ENCODE data around the gene MYRIP. TPM values are rescaled to one million over a fixed set of nuclear protein-coding genes. Genes with fewer than 3 reads are reported as not detected.

MYRIP gene
- total RNA-seq, 1 experiment from 2014 or later, result 0.44 TPM

DNA sequence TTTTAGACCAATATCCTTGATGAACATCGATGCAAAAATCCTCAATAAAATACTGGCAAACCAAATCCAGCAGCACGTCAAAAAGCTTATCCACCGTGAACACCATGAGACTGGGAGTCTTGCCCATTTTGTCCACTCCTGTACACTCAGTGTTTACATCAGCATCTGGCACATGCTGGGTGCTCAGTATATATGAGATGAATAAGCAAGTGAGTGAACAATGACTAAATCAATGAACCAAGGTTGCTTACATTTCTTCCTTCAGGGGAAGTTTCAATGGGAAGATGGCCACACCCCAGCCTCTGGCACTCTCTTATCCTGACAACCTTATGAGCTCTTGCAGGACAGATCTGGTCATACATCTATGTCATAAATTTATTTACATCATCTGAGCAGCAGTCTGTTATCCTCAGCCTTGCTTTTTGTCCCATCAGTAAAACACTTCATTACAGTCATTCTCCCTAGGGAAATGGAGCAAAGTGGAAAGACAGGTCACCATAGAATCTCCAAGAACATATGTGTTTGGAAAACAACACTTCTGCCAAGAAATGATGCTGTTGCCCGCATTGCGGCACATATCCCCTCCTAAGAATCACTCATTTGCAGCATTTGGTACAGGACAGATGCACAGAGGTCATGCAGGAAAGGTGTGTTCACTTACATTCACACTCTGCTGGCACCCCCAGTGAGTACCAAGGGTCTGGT, 328.3 kb downstream of the MYRIP start:
- Histone ChIP-seq H3K79me2 (ENCODE audit: insufficient read depth, low read length) (no peaks in the 10 kb centered on the region), H3K27me3 (ENCODE audit: insufficient read depth, low read length) (peaks cover 10% of the 10 kb centered on the region), H3K36me3 (ENCODE audit: control insufficient read depth in 1 of 2, insufficient read depth in 2 of 2, low read length in 2 of 2) (no peaks in the 10 kb centered on the region), H2AFZ (ENCODE audit: low read depth, low read length, poor library complexity, severe bottlenecking) (no peak overlapping the region), H3K9me2 (ENCODE audit: insufficient read depth) (no peaks in the 10 kb centered on the region), H3K9me3 (ENCODE audit: control insufficient read depth in 1 of 2, insufficient read depth in 1 of 2, low read depth in 1 of 2, low read length in 2 of 2) (no peaks in the 10 kb centered on the region), H3K27ac (ENCODE audit: low read depth, low read length) (no peak overlapping the region), H3K9ac (ENCODE audit: low read length) (no peak overlapping the region), H3K4me1 (ENCODE audit: control insufficient read depth in 1 of 2, insufficient read depth in 2 of 2, low read length in 2 of 2) (no peaks in the 10 kb centered on the region), H4K20me1 (ENCODE audit: insufficient read depth) (no peaks in the 10 kb centered on the region), H3K4me3 (replicated peaks in 1 of 2; ENCODE audit: low read depth in 1 of 2, low read length in 2 of 2) (no peak overlapping the region), H3K4me2 (ENCODE audit: low read length) (no peak overlapping the region)
- DNase-seq (ENCODE audit: low read depth, low spot score), result no peak
- CTCF ChIA-PET, result no interaction called here
- TF ChIP-seq EGR1 (IDR thresholded peaks at IDR 0.05; ENCODE audit: low read depth) (no peak), ZFX (IDR thresholded peaks at IDR 0.05) (no peak), RAD21 (IDR thresholded peaks at IDR 0.05; ENCODE audit: low read depth) (no peak), POLR2A (IDR thresholded peaks at IDR 0.05; ENCODE audit: borderline replicate concordance, extremely low read depth, insufficient read depth, insufficient read length) (no peak), SP1 (IDR thresholded peaks at IDR 0.05; ENCODE audit: low read depth) (no peak), POLR2AphosphoS5 (IDR thresholded peaks at IDR 0.05; ENCODE audit: low read depth, low read length) (no peak)
- intact Hi-C loops (cut with micrococcal nuclease), result no loop called here
- POLR2A ChIA-PET, result no interaction called here
- no TSS peak for BruUV-seq (replicated peaks)
- ATAC-seq, result no peak
- RAD21 ChIA-PET (ENCODE audit: low non-redundant PET in 1 of 2, low total read pairs in 2 of 2, uncharacterized antibody in 2 of 2, unreplicated experiment in 2 of 2), result no interaction called here

DNA sequence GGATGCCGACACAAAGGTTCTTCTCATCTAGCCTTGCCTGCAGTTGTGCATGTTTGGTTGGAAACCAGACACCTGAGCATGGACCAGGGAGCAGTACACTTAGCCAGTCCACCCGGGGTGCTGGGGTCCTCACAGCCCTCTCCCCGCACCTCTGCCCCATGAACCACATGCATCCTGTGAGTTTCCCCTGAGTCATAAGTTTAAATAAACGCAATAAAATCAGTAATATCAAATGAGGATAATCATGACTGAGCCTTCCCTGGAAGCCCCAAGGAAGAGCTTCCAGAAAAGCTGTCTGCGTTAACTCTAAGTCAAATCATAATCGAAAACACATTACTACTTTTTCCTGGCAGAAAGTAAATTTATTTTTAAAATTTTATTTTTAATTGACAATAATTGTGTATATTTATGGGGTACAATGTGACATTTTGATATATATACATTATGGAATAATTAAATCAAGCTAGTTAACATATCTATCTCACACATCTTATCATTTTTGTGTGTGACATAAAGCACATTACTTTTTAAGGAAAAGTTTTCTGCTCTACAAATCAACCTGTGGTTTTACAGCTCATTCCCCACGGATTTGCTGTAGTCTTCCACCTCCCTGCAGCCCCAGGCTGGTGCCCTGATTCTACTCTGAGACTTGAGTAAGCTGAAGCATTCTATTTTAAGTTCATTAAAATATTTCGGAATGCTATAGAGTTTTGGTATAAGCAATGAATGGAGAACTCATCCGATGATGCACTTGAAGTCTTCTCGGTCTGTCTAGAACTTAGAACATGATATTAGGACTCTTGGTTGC, 334.1 kb downstream of the MYRIP start:
- H3K36me3 ChIP-seq (ENCODE audit: control insufficient read depth in 1 of 2, insufficient read depth in 2 of 2, low read length in 2 of 2), result no peaks in the 10 kb centered on the region
- ChIA-PET RAD21 (ENCODE audit: low non-redundant PET in 1 of 2, low total read pairs in 2 of 2, uncharacterized antibody in 2 of 2, unreplicated experiment in 2 of 2) (no interaction called here), POLR2A (no interaction called here), CTCF (no interaction called here)
- H3K4me1 ChIP-seq (ENCODE audit: control insufficient read depth in 1 of 2, insufficient read depth in 2 of 2, low read length in 2 of 2), result no peaks in the 10 kb centered on the region
- no peak overlapping the region for H2AFZ ChIP-seq (ENCODE audit: low read depth, low read length, poor library complexity, severe bottlenecking)
- DNase-seq (ENCODE audit: low read depth, low spot score), result no peak
- H3K9me2 ChIP-seq (ENCODE audit: insufficient read depth), result no peaks in the 10 kb centered on the region
- H3K4me3 ChIP-seq (replicated peaks in 1 of 2; ENCODE audit: low read depth in 1 of 2, low read length in 2 of 2), result no peak overlapping the region
- no peak overlapping the region for H3K9ac ChIP-seq (ENCODE audit: low read length)
- no peaks in the 10 kb centered on the region for H4K20me1 ChIP-seq (ENCODE audit: insufficient read depth)
- H3K4me2 ChIP-seq (ENCODE audit: low read length), result no peak overlapping the region
- intact Hi-C loops (cut with micrococcal nuclease), result no loop called here
- no peaks in the 10 kb centered on the region for H3K9me3 ChIP-seq (ENCODE audit: control insufficient read depth in 1 of 2, insufficient read depth in 1 of 2, low read depth in 1 of 2, low read length in 2 of 2)
- no peaks in the 10 kb centered on the region for H3K79me2 ChIP-seq (ENCODE audit: insufficient read depth, low read length)
- no TSS peak for BruUV-seq (replicated peaks)
- H3K27ac ChIP-seq (ENCODE audit: low read depth, low read length), result no peak overlapping the region
- H3K27me3 ChIP-seq (ENCODE audit: insufficient read depth, low read length), result peaks cover 36% of the 10 kb centered on the region
- no peak for ATAC-seq
- TF ChIP-seq, protein P1, sequence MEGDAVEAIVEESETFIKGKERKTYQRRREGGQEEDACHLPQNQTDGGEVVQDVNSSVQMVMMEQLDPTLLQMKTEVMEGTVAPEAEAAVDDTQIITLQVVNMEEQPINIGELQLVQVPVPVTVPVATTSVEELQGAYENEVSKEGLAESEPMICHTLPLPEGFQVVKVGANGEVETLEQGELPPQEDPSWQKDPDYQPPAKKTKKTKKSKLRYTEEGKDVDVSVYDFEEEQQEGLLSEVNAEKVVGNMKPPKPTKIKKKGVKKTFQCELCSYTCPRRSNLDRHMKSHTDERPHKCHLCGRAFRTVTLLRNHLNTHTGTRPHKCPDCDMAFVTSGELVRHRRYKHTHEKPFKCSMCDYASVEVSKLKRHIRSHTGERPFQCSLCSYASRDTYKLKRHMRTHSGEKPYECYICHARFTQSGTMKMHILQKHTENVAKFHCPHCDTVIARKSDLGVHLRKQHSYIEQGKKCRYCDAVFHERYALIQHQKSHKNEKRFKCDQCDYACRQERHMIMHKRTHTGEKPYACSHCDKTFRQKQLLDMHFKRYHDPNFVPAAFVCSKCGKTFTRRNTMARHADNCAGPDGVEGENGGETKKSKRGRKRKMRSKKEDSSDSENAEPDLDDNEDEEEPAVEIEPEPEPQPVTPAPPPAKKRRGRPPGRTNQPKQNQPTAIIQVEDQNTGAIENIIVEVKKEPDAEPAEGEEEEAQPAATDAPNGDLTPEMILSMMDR (IDR thresholded peaks at IDR 0.05 in 2 of 3, conservative IDR thresholded peaks at IDR 0.05 in 1 of 3; ENCODE audit: borderline replicate concordance in 1 of 3, insufficient read depth in 1 of 3, low read depth in 2 of 3, low read length in 2 of 3), result no peak
- TF ChIP-seq, protein P2, sequence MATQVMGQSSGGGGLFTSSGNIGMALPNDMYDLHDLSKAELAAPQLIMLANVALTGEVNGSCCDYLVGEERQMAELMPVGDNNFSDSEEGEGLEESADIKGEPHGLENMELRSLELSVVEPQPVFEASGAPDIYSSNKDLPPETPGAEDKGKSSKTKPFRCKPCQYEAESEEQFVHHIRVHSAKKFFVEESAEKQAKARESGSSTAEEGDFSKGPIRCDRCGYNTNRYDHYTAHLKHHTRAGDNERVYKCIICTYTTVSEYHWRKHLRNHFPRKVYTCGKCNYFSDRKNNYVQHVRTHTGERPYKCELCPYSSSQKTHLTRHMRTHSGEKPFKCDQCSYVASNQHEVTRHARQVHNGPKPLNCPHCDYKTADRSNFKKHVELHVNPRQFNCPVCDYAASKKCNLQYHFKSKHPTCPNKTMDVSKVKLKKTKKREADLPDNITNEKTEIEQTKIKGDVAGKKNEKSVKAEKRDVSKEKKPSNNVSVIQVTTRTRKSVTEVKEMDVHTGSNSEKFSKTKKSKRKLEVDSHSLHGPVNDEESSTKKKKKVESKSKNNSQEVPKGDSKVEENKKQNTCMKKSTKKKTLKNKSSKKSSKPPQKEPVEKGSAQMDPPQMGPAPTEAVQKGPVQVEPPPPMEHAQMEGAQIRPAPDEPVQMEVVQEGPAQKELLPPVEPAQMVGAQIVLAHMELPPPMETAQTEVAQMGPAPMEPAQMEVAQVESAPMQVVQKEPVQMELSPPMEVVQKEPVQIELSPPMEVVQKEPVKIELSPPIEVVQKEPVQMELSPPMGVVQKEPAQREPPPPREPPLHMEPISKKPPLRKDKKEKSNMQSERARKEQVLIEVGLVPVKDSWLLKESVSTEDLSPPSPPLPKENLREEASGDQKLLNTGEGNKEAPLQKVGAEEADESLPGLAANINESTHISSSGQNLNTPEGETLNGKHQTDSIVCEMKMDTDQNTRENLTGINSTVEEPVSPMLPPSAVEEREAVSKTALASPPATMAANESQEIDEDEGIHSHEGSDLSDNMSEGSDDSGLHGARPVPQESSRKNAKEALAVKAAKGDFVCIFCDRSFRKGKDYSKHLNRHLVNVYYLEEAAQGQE (IDR thresholded peaks at IDR 0.05; ENCODE audit: low read depth), result no peak
- TF ChIP-seq ELF1 (IDR thresholded peaks at IDR 0.05; ENCODE audit: borderline replicate concordance, low read depth) (no peak), RAD21 (IDR thresholded peaks at IDR 0.05; ENCODE audit: low read depth) (no peak), YY1 (IDR thresholded peaks at IDR 0.05; ENCODE audit: extremely low read depth, insufficient replicate concordance, low read depth, low read length) (no peak), JUND (IDR thresholded peaks at IDR 0.05) (no peak), SIN3A (IDR thresholded peaks at IDR 0.05; ENCODE audit: low read depth) (no peak), ZFX (IDR thresholded peaks at IDR 0.05) (no peak), EGR1 (IDR thresholded peaks at IDR 0.05; ENCODE audit: low read depth) (no peak)
- TF ChIP-seq, protein P3, sequence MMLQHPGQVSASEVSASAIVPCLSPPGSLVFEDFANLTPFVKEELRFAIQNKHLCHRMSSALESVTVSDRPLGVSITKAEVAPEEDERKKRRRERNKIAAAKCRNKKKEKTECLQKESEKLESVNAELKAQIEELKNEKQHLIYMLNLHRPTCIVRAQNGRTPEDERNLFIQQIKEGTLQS (IDR thresholded peaks at IDR 0.05), result no peak

Measured in HCT116 (cell line).